ENCODE data around the gene STX2.
A peak's percentile ranks its signal among the peaks of the same experiment; 100 is the strongest.

The STX2 gene

DNA sequence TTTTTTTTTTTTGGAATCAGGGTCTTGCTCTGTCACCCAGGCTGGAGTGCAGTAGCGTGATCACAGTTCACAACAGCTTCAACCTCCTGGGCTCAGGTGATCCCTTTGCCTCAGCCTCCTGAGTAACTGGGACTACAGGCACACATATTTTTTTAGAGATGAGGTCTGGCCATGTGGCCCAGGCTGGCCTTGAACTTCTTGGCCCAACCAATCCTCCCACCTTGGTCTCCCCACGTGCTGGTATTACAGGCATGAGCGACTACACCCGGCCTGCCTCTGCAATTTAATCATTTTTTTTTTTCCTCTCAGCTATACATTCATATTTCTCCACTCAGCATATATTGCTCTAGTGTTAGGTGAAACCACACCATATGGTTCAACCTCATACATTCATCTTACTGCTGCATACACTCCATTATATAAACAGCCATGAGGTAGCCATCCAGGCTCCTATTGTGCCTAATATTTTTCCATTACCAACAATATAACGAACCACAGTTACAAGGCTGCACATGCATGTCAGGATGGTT lies 7.1 kb downstream of the STX2 start:
- no peak for DNase-seq (ENCODE audit: low read depth in 2 of 2)

DNA sequence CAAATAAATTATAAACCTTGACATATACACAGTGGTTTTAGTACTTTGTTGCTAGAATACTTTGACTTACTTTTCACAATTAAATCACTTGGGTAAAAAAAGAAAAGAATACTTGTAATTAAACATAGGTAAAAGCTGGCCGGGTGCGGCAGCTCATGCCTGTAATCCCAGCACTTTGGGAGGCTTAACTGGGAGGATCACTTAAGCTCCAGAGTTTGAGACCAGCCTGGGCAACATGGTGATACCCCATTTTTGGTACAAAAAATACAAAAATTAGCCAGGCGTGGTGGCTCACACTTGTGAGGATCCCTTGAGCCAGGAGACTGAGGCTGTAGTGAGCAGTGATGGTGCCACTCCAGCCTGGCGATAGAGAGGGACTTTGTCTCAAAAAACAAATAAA lies 7.8 kb downstream of the STX2 start:
- DNase-seq (ENCODE audit: low read depth in 2 of 2): no peak

DNA sequence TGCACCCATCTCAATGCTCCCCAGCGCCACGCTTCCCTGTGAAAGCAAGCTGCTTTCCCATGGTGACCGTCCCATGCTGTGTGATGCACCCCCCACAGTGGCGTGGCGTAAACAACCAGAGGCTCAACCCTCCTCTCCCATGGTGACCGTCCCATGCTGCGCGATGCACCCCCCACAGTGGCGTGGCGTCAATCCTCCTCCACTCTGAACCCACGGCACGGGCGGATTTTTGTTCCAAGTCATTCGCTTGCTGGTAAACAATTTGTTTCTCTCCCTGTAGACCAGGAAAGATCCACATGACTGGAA lies 8.9 kb downstream of the STX2 start:
- no peak for DNase-seq (ENCODE audit: low read depth in 2 of 2)

DNA sequence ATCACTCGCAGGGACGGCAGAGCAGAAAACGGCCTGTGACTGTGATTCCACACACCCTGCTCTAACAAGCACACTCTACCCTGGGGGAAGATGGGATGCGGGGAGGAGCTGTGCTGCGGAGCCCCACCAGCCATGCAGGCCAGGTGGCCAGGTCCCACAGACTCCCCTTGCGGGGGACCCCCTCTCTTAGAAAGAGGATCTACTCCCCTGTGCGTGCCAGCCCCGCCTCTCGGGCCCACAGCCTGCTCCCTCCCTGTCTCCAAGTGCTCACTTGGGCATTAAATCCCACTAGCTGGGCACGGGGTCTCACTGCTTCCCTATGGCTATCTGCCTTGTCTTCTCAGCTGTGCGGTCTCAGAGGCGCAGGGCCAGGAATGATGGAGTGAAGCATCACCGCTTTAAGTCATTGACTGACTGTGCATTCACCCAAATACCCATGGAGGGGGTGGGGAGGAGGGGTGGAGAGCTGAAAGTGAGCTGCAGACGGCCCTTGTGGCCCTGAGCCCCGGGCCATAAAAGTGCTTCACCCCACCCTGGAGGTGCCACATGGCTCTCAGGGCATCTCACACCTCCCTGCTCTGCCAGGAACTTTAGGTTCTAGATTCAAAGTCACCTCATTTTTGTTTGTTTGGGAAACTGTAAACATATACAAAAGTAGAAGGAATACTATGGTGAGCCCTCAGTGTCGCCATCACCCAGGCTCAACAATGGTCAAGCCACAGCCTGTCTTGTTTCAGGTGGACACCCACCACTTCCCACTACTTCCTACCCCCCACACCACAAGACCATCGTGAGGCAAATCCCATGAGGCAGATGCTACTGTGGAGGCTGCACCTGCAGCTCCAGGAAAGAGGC lies 9.4 kb downstream of the STX2 start:
- no peak for DNase-seq (ENCODE audit: low read depth in 2 of 2)

DNA sequence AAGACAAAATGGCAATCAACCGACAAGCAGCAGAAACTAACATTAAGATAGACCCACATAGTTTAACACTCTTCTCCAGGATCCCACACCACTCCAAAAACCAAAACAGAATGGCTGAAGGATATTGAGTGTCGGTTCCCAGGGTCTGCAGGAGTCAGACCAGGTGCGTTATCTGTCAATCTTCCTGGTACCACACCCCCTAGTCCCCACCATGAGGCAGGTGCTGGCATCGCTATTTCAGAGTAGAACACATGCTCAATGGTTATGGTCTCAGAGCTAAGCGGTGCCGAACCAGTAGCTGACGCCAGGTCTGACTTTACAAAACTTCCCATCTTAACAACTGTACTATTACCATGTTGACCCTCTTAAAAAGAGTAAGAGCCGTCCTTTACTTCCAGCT lies 10.2 kb downstream of the STX2 start:
- no peak for DNase-seq (ENCODE audit: low read depth in 2 of 2)

DNA sequence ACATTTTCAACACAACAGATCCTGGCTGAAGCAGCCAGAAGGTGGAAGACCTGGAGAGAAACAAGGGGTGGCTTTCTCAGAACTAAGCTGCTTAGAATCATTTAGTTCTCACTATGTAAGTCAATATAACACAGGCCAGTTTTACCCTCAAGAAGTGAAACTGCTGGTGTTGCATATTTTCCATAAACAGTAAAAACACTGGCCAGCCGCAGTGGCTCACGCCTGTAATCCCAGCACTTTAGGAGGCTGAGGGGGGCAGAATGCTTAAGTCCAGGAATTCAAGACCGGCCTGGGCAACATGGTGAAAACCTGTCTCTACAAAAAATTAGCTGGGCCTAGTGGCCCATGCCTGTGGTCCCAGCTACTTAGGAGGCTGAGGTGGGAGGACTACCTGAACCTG lies 11.6 kb downstream of the STX2 start:
- DNase-seq (ENCODE audit: low read depth in 2 of 2): no peak

DNA sequence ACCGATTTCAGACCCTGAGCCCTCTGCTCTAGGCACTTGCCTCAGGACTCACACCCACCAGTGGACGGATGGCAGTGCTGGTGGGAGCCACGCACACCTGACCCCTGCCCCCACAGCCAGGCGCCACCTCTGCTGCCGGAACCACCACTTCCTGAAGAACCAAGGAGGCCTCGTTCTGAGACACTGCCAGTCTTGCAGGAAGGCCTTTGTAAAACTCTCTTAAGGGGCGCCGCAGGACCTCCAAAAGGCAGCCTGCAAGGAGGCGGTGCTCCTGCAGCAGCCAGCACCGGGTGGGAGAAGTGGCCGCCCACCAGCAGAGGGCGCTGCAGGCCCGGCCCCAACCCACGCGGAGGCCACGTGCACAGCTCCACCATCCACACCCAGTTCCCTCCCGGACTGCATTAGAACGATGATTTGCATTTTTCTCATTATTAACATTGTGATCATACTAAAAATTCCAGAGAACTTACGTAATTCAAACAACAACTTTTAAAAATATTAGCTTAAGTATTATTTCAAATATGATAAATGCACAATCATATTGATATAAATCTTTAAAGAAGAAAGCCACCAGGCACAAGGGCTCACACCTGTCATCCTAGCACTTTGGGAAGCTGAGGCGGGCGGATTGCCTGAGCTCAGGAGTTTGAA lies 12.8 kb downstream of the STX2 start:
- peak; percentile 69 to 74 for DNase-seq (ENCODE audit: low read depth in 2 of 2)

DNA sequence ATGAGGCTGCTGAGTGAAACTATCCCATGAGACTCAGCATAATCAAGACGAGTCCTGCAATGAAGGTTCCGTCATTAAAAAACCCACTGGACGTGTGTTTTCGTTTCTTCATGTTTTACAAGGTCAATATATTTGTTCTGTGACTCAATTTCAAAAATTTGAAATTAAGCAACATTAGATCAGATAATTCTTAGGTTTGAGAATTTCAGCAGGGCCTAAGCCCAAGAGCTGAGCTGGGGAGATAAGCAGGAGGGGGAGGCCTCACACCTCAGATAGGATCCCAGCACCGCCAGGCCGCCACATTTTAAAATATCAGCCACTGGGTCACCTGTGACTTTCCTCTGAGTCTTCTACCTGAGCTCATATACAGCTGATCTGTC lies 13.3 kb downstream of the STX2 start:
- no peak for DNase-seq (ENCODE audit: low read depth in 2 of 2)

DNA sequence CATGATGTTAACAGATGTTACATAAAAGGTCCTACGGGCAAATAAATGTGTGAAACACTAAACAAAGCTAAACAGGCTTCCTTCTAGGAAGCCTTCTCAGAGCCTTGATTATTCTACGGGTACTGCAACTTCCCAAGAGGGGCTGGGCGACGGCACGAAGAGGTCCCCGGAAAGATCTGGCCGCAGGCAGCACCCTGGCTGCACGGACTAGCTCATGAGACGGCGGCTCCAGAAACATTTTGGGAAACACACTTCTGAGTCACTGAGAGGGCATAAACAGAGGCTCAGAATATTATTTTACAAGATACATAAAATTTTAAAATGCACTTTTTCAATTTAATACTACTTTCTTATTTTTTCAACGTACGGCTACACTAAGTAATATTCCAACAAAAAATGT lies 19.4 kb downstream of the STX2 start:
- no peak for DNase-seq (ENCODE audit: low read depth in 2 of 2)

DNA sequence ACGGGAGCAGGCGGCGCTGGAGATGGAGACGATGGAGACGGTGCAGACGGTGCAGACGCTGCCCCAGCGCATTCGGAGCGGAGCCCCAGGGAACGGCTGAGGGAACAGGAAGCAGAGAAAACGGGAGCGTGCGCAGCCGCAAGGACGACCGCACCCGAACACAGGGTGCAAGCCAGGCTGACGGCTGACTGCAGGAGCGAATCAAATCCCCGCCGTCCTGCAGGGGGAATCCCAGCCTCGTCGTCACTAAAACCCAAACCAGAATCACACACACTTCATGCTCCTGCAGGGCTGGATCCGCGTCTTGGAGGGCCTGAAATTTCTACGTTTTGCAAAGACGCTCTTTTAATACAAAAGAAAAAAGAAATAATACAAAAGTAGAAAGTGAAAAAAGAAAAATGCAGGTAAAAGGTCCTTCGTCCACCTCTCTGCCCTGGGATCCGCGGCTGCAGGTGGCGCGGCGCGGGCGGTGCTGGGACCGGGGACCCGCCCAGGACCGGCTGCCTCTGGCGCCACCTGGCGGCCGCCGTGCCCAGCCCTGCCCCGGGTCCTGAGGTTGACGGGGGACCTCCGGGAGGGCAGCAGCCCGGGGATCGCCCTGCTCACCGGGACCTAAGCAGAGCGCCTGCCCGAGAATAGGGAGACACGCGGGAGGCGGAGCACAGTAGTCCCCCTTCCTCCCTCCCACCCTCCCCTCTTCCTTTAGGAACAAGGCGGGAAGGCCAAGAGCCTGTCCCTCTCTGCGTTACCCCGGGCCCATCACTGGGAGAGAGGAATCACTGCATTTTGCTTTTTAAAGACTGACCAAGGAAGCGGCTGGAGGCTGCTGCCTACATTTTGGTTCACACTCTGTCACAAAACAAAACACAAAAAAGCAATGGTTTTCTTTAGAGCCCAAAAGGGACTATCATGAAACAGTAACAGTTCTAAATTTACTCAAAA lies 20.1 kb downstream of the STX2 start:
- DNase-seq (ENCODE audit: low read depth in 2 of 2): peak; percentile 66 to 83

DNA sequence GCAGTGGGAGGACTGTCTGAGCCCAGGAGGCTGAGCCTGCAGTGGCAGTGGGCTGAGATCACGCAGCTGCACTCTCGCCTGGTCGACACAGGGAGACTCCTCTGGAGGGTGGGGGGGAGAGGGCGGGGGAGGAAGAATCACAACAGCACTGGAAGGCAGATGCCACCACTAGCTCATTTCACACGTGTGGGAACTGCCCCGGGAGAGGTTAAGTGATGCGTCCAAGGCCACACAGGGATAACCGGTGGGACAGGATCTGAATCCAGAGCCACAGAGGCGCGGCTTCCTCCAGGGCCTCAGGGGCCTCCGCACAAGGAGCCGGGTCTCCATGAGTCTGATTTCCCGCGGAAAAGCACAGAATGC lies 20.8 kb downstream of the STX2 start:
- no peak for DNase-seq (ENCODE audit: low read depth in 2 of 2)

DNA sequence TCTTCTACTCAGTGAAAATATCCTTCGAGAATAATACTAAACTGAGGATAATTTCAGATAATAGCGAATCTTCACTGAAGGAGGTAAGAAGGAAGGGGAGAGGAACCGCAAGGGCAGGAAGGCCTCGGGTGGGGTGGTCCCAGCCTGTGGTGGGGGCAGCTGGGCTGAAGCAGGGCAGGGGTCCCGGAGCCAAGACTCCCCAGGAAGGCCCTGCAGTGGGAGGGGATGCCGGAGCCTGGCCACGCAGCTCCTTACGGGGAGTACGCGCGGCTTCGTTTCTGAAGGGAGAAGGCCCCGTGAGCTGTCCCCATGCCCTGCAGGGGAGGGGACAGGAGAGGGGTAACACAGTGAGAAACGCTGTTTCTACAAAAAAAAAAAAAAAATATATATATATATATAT lies 21.2 kb downstream of the STX2 start:
- DNase-seq (ENCODE audit: low read depth in 2 of 2): no peak

DNA sequence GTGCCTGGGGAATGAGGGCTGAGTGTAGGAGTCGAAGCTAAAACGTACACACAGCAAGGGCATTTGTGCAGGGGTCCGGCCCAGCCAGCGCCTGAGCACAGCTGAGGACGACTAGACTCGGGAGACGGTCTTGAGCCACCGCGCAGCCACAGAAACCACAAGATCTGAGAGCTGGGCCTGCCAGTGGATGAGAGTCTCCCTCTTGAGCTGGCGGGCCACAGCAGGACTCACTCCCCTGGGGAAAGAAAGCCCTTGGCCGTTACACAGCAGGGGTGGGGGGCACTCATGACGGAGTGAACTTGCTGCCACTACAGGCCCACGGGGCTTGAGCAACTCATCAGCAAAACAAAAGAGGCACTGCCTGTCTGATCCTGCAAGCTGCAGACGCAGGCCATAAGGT lies 23.0 kb downstream of the STX2 start:
- DNase-seq (ENCODE audit: low read depth in 2 of 2): no peak

DNA sequence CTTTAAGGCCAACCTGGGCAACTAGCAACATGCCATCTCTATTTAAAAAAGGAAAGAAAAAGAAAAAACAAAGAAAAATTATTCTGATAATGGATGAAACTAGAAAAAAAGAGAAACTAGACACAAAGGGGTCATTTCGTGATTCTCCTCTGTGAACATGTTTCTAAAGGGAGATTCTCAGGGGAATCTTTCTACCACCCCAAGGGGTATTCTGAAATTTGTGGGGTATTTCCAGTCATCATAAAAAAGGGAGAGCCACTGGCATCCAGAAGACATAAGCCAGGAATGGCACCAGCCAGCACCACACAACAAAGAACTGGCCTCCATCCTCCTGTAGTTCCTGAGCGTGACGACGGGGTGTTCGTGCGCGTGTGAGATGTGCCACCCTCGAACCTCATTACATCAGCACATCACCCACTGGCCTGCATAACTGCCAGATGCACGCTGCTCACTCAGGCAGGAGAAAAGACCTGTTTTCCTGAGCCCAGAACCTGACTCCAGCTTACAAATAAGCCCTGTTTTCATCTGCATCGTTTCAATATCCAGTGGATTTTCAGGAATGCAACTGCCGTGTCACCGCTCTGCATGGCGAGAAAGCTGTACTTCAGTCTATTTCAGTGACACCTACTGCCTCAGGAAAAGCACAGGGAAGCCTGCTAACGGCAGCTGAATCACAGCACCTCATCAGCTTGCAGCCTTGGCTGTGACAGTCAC lies 23.9 kb downstream of the STX2 start:
- DNase-seq (ENCODE audit: low read depth in 2 of 2): no peak

DNA sequence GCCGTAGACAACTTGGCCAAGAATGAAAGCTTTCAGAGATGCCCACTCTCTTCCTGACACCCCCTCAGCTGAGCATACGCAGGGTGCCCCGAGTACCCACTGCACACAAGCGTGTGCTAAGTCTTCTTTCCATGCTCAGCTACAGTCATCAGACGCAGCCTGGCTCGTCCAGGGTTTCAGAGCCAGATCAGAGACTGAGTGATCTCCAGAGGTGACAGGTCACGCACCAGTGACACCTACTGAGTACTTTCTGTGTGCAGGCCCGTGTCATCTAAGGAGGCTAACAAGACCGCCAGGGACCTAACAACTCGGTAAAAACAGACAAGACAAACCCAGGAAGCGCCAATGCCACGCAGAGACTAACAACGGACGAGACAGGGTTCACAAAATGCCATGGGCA lies 25.1 kb downstream of the STX2 start:
- no peak for DNase-seq (ENCODE audit: low read depth in 2 of 2)

DNA sequence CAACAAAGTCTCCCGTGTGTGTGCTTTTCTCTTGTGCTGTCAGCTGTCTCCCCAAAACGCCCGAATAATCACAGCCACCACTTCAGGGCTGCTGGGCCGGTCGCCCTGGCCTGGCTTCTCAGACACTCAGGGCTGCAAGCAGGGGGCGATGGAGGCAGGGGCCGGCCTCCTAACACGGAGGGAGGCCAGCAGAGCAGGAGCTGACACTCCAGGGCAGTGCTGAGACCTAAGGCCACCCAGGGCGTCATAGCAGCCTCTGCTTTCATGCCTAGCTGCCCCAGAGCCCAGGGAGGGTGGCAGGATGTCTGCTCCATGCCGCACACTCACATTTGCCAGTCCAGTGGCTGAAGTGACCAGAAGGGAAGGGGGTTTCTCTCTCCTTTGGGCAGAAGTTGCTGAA lies 25.6 kb downstream of the STX2 start:
- no peak for DNase-seq (ENCODE audit: low read depth in 2 of 2)

DNA sequence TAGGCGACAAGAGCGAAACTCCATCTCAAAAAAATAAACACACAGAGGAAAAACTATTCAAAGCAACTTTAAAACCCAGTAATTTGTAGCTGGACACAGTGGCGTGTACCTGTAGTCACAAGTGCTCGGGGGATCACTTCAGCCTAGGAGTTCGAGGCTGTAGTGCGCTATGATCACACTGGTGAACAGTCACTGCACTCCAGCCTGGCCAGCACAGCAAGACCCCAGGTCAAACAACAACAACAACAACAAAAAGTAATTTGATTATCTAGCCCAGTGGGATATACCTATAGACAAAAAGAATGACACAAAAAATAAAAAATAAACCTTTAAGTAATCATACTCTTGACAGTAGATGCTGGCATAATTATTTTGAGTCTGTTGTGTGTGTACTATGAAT lies 29.3 kb downstream of the STX2 start:
- no peak for DNase-seq (ENCODE audit: low read depth in 2 of 2)

DNA sequence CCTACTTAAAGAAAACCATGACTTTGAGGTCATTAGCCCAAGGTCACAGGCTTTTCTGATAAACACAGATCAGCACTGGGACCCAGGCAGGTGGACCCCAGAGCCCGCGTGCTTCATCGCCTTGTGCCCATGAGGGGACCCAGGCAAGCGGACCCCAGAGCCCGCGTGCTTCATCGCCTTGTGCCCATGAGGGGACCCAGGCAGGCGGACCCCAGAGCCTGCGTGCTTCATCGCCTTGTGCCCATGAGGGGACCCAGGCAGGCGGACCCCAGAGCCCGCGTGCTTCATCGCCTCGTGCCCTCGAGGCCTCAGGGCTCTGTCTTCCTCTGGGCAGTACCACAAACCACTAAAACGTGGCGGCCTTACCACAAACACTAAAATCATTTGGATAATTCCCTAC lies 31.7 kb downstream of the STX2 start:
- DNase-seq (ENCODE audit: low read depth in 2 of 2): no peak

DNA sequence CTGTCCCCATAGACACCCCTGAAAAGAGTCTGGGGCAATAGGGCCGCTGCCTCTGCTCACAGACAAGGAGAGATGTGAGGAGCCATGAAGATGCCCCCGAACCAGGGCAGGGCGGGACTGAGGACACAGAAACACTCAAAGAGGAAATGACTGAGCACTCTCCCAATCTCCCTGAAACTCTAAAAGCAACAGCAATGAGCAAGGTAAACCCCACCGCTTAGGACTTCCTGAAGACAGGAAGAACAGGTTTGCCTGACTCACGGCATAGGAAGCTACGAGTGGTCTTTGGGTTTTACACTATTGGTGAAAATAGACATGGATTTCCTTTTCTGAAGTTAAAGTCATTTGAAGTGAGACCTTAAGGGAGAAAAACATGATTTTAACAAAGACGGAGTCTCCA lies 32.5 kb downstream of the STX2 start:
- DNase-seq (ENCODE audit: low read depth in 2 of 2): no peak

DNA sequence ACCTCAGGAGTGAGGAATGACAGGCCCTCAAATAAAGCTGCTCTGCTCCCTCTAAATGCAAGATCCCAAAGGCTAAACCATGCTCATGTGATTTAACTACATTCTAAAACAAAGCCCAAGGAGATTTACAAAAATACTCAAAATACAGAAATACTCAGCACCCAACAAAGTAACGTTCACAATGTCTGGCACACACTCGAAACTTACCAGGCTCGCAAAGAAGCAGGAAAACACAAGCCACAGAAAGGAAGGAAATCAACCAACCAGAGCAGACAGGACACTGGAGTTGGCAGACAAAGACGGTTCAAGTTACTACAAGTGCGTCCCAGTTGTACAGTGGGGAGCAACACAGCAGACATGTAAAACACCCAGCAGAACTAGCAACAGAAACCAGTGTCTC lies 33.4 kb downstream of the STX2 start:
- DNase-seq (ENCODE audit: low read depth in 2 of 2): no peak

DNA sequence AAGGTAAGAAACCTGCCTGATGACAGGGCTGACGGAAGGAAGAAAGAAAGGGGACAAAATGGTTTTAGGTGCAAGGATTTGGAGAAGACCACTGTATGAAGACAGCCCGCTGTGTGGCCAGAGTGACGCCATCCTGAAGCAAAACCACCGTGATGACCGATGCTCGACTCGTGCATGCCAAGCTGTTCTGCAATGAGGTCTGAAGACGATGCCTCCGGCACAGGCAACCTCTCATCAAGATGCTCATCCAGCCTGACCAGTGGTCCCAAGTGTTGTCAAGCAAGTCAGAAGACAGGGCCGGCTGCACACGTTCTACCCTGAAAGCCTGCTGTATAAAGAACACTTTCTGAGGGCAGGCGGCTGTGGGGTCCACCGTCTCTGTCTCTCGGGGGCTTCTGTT lies 34.8 kb downstream of the STX2 start:
- no peak for DNase-seq (ENCODE audit: low read depth in 2 of 2)

DNA sequence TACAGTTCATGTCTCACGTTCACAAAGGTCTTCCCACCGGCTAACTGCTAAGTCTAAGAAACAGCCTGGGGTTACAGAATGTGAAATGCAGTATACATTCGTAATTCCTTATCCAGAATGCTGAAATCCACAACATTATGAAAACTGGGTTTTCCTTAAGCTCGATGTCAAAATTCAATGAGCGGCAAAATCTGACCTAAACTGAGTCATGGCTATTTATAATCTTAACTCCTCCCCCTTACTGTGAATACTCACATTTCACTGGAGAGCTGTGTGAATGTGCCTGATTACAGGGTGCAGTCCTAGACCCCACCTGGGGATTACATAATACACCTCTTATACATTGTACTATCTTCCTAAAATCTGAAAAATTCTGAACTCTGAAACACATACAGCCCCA lies 35.3 kb downstream of the STX2 start:
- no peak for DNase-seq (ENCODE audit: low read depth in 2 of 2)

Data from stimulated activated CD4-positive, alpha-beta T cell treated with anti-CD3 and anti-CD28 coated beads, Interleukin-1b, Interleukin-23, amount 100 ng/mL, for 4 hours (primary cell).